H9 (cell line): ENCODE data around the gene WNT2. TPM values are rescaled to one million over a fixed set of nuclear protein-coding genes. Genes with fewer than 3 reads are reported as not detected.

Experiments
- DNase-seq: peaks from one replicate; pipeline ENCODE4 v3.0.0-alpha.2; 2017
- H2AFZ ChIP-seq: one replicate; pipeline ENCODE4 v1.6.1; 2013; ENCODE audit warnings: mild to moderate bottlenecking, low read length, control low read depth, moderate library complexity
- H2AK5ac ChIP-seq: 2 replicates; pipeline ENCODE4 v1.6.1; 2013; ENCODE audit warnings: low read length, control low read depth, mixed read lengths; ENCODE audit not compliant: insufficient read length
- H2BK120ac ChIP-seq: one replicate; pipeline ENCODE4 v1.6.1; 2013; ENCODE audit warnings: low read depth, mild to moderate bottlenecking, low read length, control low read depth, inconsistent platforms; ENCODE audit not compliant: poor library complexity, severe bottlenecking
- H2BK12ac ChIP-seq: 2 replicates; pipeline ENCODE4 v1.6.1; 2013; ENCODE audit warnings: low read length, control low read depth, mixed read lengths, low read depth; ENCODE audit not compliant: insufficient read length
- H2BK15ac ChIP-seq: 2 replicates; pipeline ENCODE4 v1.6.1; 2013; ENCODE audit warnings: low read depth, low read length, control low read depth
- H2BK20ac ChIP-seq: one replicate; pipeline ENCODE4 v1.6.1; 2013; ENCODE audit warnings: low read depth, mild to moderate bottlenecking, low read length, control low read depth, inconsistent platforms; ENCODE audit not compliant: poor library complexity, severe bottlenecking
- H2BK5ac ChIP-seq: 2 replicates; pipeline ENCODE4 v1.6.1; 2013; ENCODE audit warnings: low read length, control low read depth, mixed read lengths; ENCODE audit not compliant: insufficient read length
- H3K14ac ChIP-seq: 2 replicates; pipeline ENCODE4 v1.6.1; 2013; ENCODE audit warnings: low read length, control low read depth; ENCODE audit not compliant: insufficient read depth
- H3K18ac ChIP-seq: 2 replicates; pipeline ENCODE4 v1.6.1; 2013; ENCODE audit warnings: low read depth, mild to moderate bottlenecking, mixed read lengths, low read length, control low read depth; ENCODE audit not compliant: insufficient read length
- H3K23ac ChIP-seq: 2 replicates; pipeline ENCODE4 v1.6.1; 2013; ENCODE audit warnings: low read length, control low read depth, mixed read lengths, low read depth; ENCODE audit not compliant: insufficient read length
- H3K23me2 ChIP-seq: 2 replicates; pipeline ENCODE4 v1.6.1; 2013; ENCODE audit warnings: low read depth, mild to moderate bottlenecking, mixed read lengths, low read length, control low read depth; ENCODE audit not compliant: insufficient read length, poor library complexity, severe bottlenecking
- H3K27ac ChIP-seq: 2 replicates; pipeline ENCODE4 v1.5.1; 2013; ENCODE audit warnings: low read length, control low read depth, mixed read lengths, low read depth; ENCODE audit not compliant: insufficient read length
- H3K27me3 ChIP-seq: 2 replicates; pipeline ENCODE4 v1.6.1; 2013; ENCODE audit warnings: low read length, control low read depth, inconsistent platforms; ENCODE audit not compliant: insufficient read depth
- H3K4ac ChIP-seq: 2 replicates; pipeline ENCODE4 v1.6.1; 2013; ENCODE audit warnings: low read depth, mild to moderate bottlenecking, control low read depth, inconsistent platforms, low read length, moderate library complexity
- H3K4me1 ChIP-seq: 2 replicates; pipeline ENCODE4 v1.6.1; 2013; ENCODE audit warnings: low read length, control low read depth, inconsistent platforms; ENCODE audit not compliant: insufficient read depth
- H3K4me2 ChIP-seq: 2 replicates; pipeline ENCODE4 v1.6.1; 2013; ENCODE audit warnings: low read length, control low read depth, mixed read lengths; ENCODE audit not compliant: insufficient read length, insufficient read depth
- H3K56ac ChIP-seq: 2 replicates; pipeline ENCODE4 v1.6.1; 2013; ENCODE audit warnings: low read depth, mild to moderate bottlenecking, mixed read lengths, low read length, control low read depth; ENCODE audit not compliant: insufficient read length
- H3K79me1 ChIP-seq: 2 replicates; pipeline ENCODE4 v1.6.1; 2013; ENCODE audit warnings: low read depth, mild to moderate bottlenecking, moderate library complexity, low read length, control low read depth, inconsistent platforms; ENCODE audit not compliant: insufficient read depth, poor library complexity, severe bottlenecking
- H3K79me2 ChIP-seq: 2 replicates; pipeline ENCODE4 v1.6.1; 2013; ENCODE audit warnings: low read length, control low read depth, inconsistent platforms; ENCODE audit not compliant: insufficient read depth
- H3K9ac ChIP-seq: 2 replicates; pipeline ENCODE4 v1.6.1; 2013; ENCODE audit warnings: low read length, control low read depth, mixed read lengths; ENCODE audit not compliant: insufficient read length; ENCODE audit errors: extremely low read depth
- H3K9me3 ChIP-seq: one replicate; pipeline ENCODE4 v1.6.1; 2013; ENCODE audit warnings: low read depth, low read length, inconsistent platforms; ENCODE audit not compliant: control insufficient read depth
- H3T11ph ChIP-seq: one replicate; pipeline ENCODE4 v1.6.1; 2013; ENCODE audit warnings: mild to moderate bottlenecking, low read length, control low read depth, inconsistent platforms
- H4K20me1 ChIP-seq: one replicate; pipeline ENCODE4 v1.6.1; 2013; ENCODE audit not compliant: control insufficient read depth, insufficient read length, insufficient read depth
- H4K5ac ChIP-seq: 2 replicates; pipeline ENCODE4 v1.6.1; 2013; ENCODE audit warnings: low read depth, mild to moderate bottlenecking, mixed read lengths, low read length, control low read depth; ENCODE audit not compliant: insufficient read length
- H4K8ac ChIP-seq: replicated peaks from 2 replicates; pipeline ENCODE4 v1.6.1; 2013; ENCODE audit warnings: low read length, control low read depth, mixed read lengths, low read depth; ENCODE audit not compliant: insufficient read length
- H4K91ac ChIP-seq: 2 replicates; pipeline ENCODE4 v1.6.1; 2013; ENCODE audit warnings: low read depth, mild to moderate bottlenecking, moderate library complexity, mixed read lengths, low read length, control low read depth; ENCODE audit not compliant: insufficient read length
- H3K27ac Mint-ChIP-seq, 3 experiments: 2 replicates in 2 of 3; 3 replicates in 1 of 3; pipeline ENCODE4 v1.8.0; 2020 to 2021; ENCODE audit warnings: mixed read lengths in 3 of 3, mild to moderate bottlenecking in 1 of 3, moderate library complexity in 1 of 3
- H3K27me3 Mint-ChIP-seq: 2 replicates; pipeline ENCODE4 v1.8.0; 2021; ENCODE audit warnings: low read depth, mild to moderate bottlenecking, moderate library complexity, mixed read lengths
- H3K36me3 Mint-ChIP-seq, 3 experiments: 2 replicates in 2 of 3; 3 replicates in 1 of 3; pipeline ENCODE4 v1.8.0; 2020 to 2021; ENCODE audit warnings: low read depth in 3 of 3, mixed read lengths in 3 of 3; ENCODE audit not compliant: insufficient read depth in 1 of 3
- H3K4me1 Mint-ChIP-seq, 2 experiments: 2 replicates each; pipeline ENCODE4 v1.8.0; 2020; ENCODE audit warnings: mixed read lengths in 2 of 2
- H3K4me3 Mint-ChIP-seq, 2 experiments: 2 replicates in 1 of 2; 3 replicates in 1 of 2; pipeline ENCODE4 v1.8.0; 2020 to 2021; ENCODE audit warnings: mild to moderate bottlenecking in 2 of 2, mixed read lengths in 2 of 2, moderate library complexity in 1 of 2
- H3K9me3 Mint-ChIP-seq, 2 experiments: 2 replicates in 1 of 2; 3 replicates in 1 of 2; pipeline ENCODE4 v1.8.0; 2020; ENCODE audit warnings: mild to moderate bottlenecking in 2 of 2, mixed read lengths in 2 of 2, moderate library complexity in 1 of 2
- CTCF ChIP-seq: fragments of 200-600 bp; sonication (generic); conservative IDR thresholded peaks from 3 replicates; pipeline ENCODE4 v1.8.0; 2021; ENCODE audit warnings: antibody characterized with exemption, mild to moderate bottlenecking
- WGBS: extraction: QIAGEN DNeasy Blood & Tissue Kit; methylation state at CpG from one replicate; pipeline ENCODE4 v1.1.7; 2013; ENCODE audit warnings: missing lambda C conversion rate, low lambda C conversion rate, mixed read lengths; ENCODE audit not compliant: insufficient read length; ENCODE audit errors: extremely low coverage; 5-methylcytosine and 5-hydroxymethylcytosine counted together
- total RNA-seq: library from RNA; stranded (reverse); gene quantifications from 2 replicates; pipeline ENCODE4 v1.2.1, GENCODE V29; 2021

Gene WNT2
- total RNA-seq, 1 experiment from 2014 or later: not detected

- WGBS: no CpG with 5 or more reads among the region's 6 CpGs
- Histone ChIP-seq H2BK15ac (no peak overlapping the region), H3K23me2 (no peaks in the 10 kb centered on the region), H2AFZ (no peak overlapping the region), H2BK5ac (no peak overlapping the region), H3K56ac (no peak overlapping the region), H3K79me1 (no peaks in the 10 kb centered on the region), H3K18ac (no peak overlapping the region), H4K5ac (no peak overlapping the region), H3T11ph (no peak overlapping the region), H3K79me2 (no peaks in the 10 kb centered on the region), H3K27ac (no peak overlapping the region), H3K4me2 (no peak overlapping the region), H2AK5ac (no peak overlapping the region), H2BK12ac (no peak overlapping the region), H2BK120ac (no peak overlapping the region), H3K14ac (no peak overlapping the region), H4K91ac (no peak overlapping the region), H4K20me1 (no peaks in the 10 kb centered on the region), H3K4me1 (no peaks in the 10 kb centered on the region), H3K23ac (no peak overlapping the region), H3K9ac (no peak overlapping the region), H3K27me3 (no peaks in the 10 kb centered on the region), H2BK20ac (no peak overlapping the region), H4K8ac (no peak overlapping the region), H3K4ac (no peak overlapping the region), H3K9me3 (no peaks in the 10 kb centered on the region)
- TF ChIP-seq CTCF: no peak
- Mint-ChIP-seq H3K27me3 (no peaks in the 10 kb centered on the region; the same call in none of the 2 replicates), H3K4me3 (no peak overlapping the region), H3K27ac (no peak overlapping the region), H3K9me3 (no peaks in the 10 kb centered on the region), H3K36me3 (no peaks in the 10 kb centered on the region), H3K4me1 (no peaks in the 10 kb centered on the region)
- no peak for DNase-seq
Observed at GRCh38 chr7:117283779-117284178, 39.1 kb downstream of the WNT2 start.
